DOHH2 (cell line): ENCODE measurements around the gene ZNF98.

Experiments used
- H3F3A ChIP-seq: fragments of 200-600 bp; sonication (generic), shearing (Covaris generic); 2 replicates; pipeline ENCODE4 v1.6.0; 2016; ENCODE audit warnings: antibody characterized with exemption, mild to moderate bottlenecking; ENCODE audit not compliant: control insufficient read depth, insufficient read depth
- H3K27ac ChIP-seq: fragments of 200-600 bp; sonication (generic); 2 replicates; pipeline ENCODE4 v1.5.1; 2014; ENCODE audit warnings: low read depth, mild to moderate bottlenecking, low read length, moderate library complexity
- H3K27me3 ChIP-seq: fragments of 200-600 bp; sonication (generic); 2 replicates; pipeline ENCODE4 v1.6.1; 2014; ENCODE audit warnings: mild to moderate bottlenecking, low read length, mixed read lengths; ENCODE audit not compliant: control insufficient read depth
- H3K36me3 ChIP-seq: fragments of 200-600 bp; sonication (generic); 2 replicates; pipeline ENCODE4 v1.6.1; 2014; ENCODE audit warnings: mild to moderate bottlenecking, low read length, moderate library complexity, mixed read lengths; ENCODE audit not compliant: control insufficient read depth
- H3K4me1 ChIP-seq: fragments of 200-600 bp; sonication (generic); 2 replicates; pipeline ENCODE4 v1.6.1; 2014; ENCODE audit warnings: mild to moderate bottlenecking, low read length, mixed read lengths; ENCODE audit not compliant: control insufficient read depth
- H3K4me2 ChIP-seq: fragments of 200-600 bp; sonication (generic); 2 replicates; pipeline ENCODE4 v1.6.0; 2014; ENCODE audit warnings: mild to moderate bottlenecking, low read length, moderate library complexity
- H3K4me3 ChIP-seq: fragments of 200-600 bp; sonication (generic); 2 replicates; pipeline ENCODE4 v1.5.1; 2014; ENCODE audit warnings: mild to moderate bottlenecking, low read length, mixed read lengths
- H3K79me2 ChIP-seq: fragments of 200-600 bp; sonication (generic); 2 replicates; pipeline ENCODE4 v1.6.1; 2014; ENCODE audit warnings: mild to moderate bottlenecking, low read length, mixed read lengths; ENCODE audit not compliant: control insufficient read depth
- H3K9me2 ChIP-seq: fragments of 200-600 bp; sonication (generic); replicated peaks from 2 replicates; pipeline ENCODE4 v1.6.1; 2014; ENCODE audit warnings: mild to moderate bottlenecking, low read length, mixed read lengths; ENCODE audit not compliant: control insufficient read depth
- H3K9me3 ChIP-seq: fragments of 200-600 bp; sonication (generic); 2 replicates; pipeline ENCODE4 v1.6.1; 2014; ENCODE audit warnings: antibody characterized with exemption, low read length, mixed read lengths; ENCODE audit not compliant: control insufficient read depth, insufficient read depth
- H4K20me1 ChIP-seq: fragments of 200-600 bp; sonication (generic); 2 replicates; pipeline ENCODE4 v1.6.0; 2014; ENCODE audit warnings: low read depth, mild to moderate bottlenecking, antibody characterized with exemption, low read length, moderate library complexity; ENCODE audit not compliant: control insufficient read depth, insufficient read depth
- CTCF ChIP-seq: fragments of 200-600 bp; sonication (generic); IDR thresholded peaks from one replicate; pipeline ENCODE4 v1.5.1; 2014; ENCODE audit warnings: antibody characterized with exemption, mild to moderate bottlenecking, low read depth, low read length; ENCODE audit not compliant: poor library complexity, severe bottlenecking
- EZH2phosphoT487 ChIP-seq: fragments of 200-600 bp; sonication (generic); IDR thresholded peaks from 2 replicates; pipeline ENCODE4 v1.6.1; 2017; ENCODE audit warnings: borderline replicate concordance, mild to moderate bottlenecking, antibody characterized with exemption, low read length, moderate library complexity, mixed read lengths

ZNF98 gene

GRCh38 chr19:22422211-22422610, at the start of gene ZNF98:
Gene ZNF98, minus strand, starts transcription at chr19:22422346. Its CDS starts 122 bp downstream, at chr19:22422224.
- Histone ChIP-seq H3K36me3 (no peaks in the 10 kb centered on the region), H3K4me2 (no peak within 1 kb of the TSS), H3K9me3 (peaks cover 5% of the 10 kb centered on the region; the same call in 1 of the 2 replicates), H4K20me1 (no peaks in the 10 kb centered on the region), H3K4me1 (no peaks in the 10 kb centered on the region), H3K79me2 (no peaks in the 10 kb centered on the region), H3K4me3 (no peak within 1 kb of the TSS), H3K27ac (no peak within 1 kb of the TSS), H3K9me2 (no peaks in the 10 kb centered on the region), H3F3A (no peaks in the 10 kb centered on the region), H3K27me3 (no peaks in the 10 kb centered on the region)
- TF ChIP-seq EZH2phosphoT487 (no peak), CTCF (no peak)

- H3F3A ChIP-seq = no peaks in the 10 kb centered on the region
- H3K4me2 ChIP-seq = no peak overlapping the region
- no peaks in the 10 kb centered on the region for H3K27me3 ChIP-seq
- H3K9me2 ChIP-seq = no peaks in the 10 kb centered on the region
- H3K9me3 ChIP-seq = peaks cover 7% of the 10 kb centered on the region; the same call in 1 of the 2 replicates
- TF ChIP-seq EZH2phosphoT487 (no peak), CTCF (no peak)
- H3K4me3 ChIP-seq = no peak overlapping the region
- no peaks in the 10 kb centered on the region for H4K20me1 ChIP-seq
- H3K27ac ChIP-seq = no peak overlapping the region
- no peaks in the 10 kb centered on the region for H3K79me2 ChIP-seq
- no peaks in the 10 kb centered on the region for H3K4me1 ChIP-seq
- no peaks in the 10 kb centered on the region for H3K36me3 ChIP-seq
These were observed 24.5 kb upstream of the ZNF98 start for GRCh38 chr19:22446605-22447004.

- Histone ChIP-seq H3F3A (no peaks in the 10 kb centered on the region), H3K9me3 (peaks cover under 1% of the 10 kb centered on the region; the same call in 1 of the 2 replicates), H4K20me1 (no peaks in the 10 kb centered on the region), H3K9me2 (no peaks in the 10 kb centered on the region), H3K36me3 (no peaks in the 10 kb centered on the region), H3K4me2 (no peak overlapping the region), H3K27ac (no peak overlapping the region), H3K4me3 (no peak overlapping the region), H3K4me1 (no peaks in the 10 kb centered on the region), H3K27me3 (no peaks in the 10 kb centered on the region), H3K79me2 (no peaks in the 10 kb centered on the region)
- TF ChIP-seq EZH2phosphoT487 (no peak), CTCF (no peak)
These were observed 15.9 kb upstream of the ZNF98 start for GRCh38 chr19:22438011-22438410.
